Central memory CD8-positive, alpha-beta T cell (primary cell): ENCODE measurements around the gene EXOC4.

Source experiments
- ATAC-seq: fragments of 150-1000 bp; cut with Tn5 transposase; replicated peaks from 2 replicates; pipeline ENCODE4 v1.10.0; 2022; ENCODE audit warnings: mild to moderate bottlenecking, moderate FRiP score, moderate number of reproducible peaks; ENCODE audit not compliant: poor library complexity, severe bottlenecking; ENCODE audit errors: extremely low read depth
- DNase-seq, 2 donors: peaks; one replicate each; pipeline ENCODE4 v3.0.0; 2021; ENCODE audit warnings: low spot score in 2 of 2
- H3K27ac Mint-ChIP-seq: one replicate; pipeline ENCODE4 v1.8.0; 2022; ENCODE audit warnings: low read depth, mild to moderate bottlenecking, moderate library complexity, mixed read lengths
- H3K27me3 Mint-ChIP-seq: one replicate; pipeline ENCODE4 v1.8.0; 2022; ENCODE audit warnings: mixed read lengths
- H3K36me3 Mint-ChIP-seq: one replicate; pipeline ENCODE4 v1.8.0; 2022; ENCODE audit warnings: mild to moderate bottlenecking, moderate library complexity, mixed read lengths; ENCODE audit not compliant: insufficient read depth
- H3K4me1 Mint-ChIP-seq: one replicate; pipeline ENCODE4 v1.8.0; 2022; ENCODE audit warnings: mixed read lengths
- H3K4me3 Mint-ChIP-seq: one replicate; pipeline ENCODE4 v1.8.0; 2022; ENCODE audit warnings: mild to moderate bottlenecking, moderate library complexity, mixed read lengths
- H3K9me3 Mint-ChIP-seq: one replicate; pipeline ENCODE4 v1.8.0; 2022; ENCODE audit warnings: mixed read lengths

Gene EXOC4

DNA sequence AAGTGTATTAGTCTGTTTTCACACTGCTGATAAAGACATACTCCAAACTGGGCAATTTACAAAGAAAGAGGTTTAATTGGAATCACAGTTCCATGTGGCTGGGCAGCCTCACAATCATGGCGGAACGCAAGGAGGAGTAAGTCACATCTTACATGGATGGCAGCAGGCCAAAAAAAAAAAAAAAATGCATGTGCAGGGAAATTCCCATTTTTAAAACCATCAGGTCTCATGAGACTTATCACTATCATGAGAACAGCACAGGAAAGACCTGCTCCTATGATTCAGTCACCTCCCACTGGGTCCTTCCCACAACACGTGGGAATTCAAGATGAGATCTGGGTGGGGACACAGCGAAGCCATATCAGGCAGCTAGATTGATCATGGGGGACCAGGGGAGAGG, 136.8 kb downstream of the EXOC4 start:
- DNase-seq (no peak), ATAC-seq (no peak)
- peaks cover 2% of the 10 kb centered on the region for H3K36me3 Mint-ChIP-seq
- peak overlapping the region; percentile 26 for H3K27ac Mint-ChIP-seq
- no peak overlapping the region for H3K4me3 Mint-ChIP-seq
- H3K9me3 Mint-ChIP-seq: no peaks in the 10 kb centered on the region
- peaks cover 42% of the 10 kb centered on the region for H3K4me1 Mint-ChIP-seq
- no peaks in the 10 kb centered on the region for H3K27me3 Mint-ChIP-seq

GRCh38 chr7:133391206-133391605, 138.3 kb downstream of the EXOC4 start:
- DNase-seq (no peak), ATAC-seq (no peak)
- Mint-ChIP-seq H3K4me3 (no peak overlapping the region), H3K4me1 (peaks cover 37% of the 10 kb centered on the region), H3K36me3 (peaks cover 3% of the 10 kb centered on the region), H3K27me3 (no peaks in the 10 kb centered on the region), H3K9me3 (no peaks in the 10 kb centered on the region), H3K27ac (no peak overlapping the region)

DNA sequence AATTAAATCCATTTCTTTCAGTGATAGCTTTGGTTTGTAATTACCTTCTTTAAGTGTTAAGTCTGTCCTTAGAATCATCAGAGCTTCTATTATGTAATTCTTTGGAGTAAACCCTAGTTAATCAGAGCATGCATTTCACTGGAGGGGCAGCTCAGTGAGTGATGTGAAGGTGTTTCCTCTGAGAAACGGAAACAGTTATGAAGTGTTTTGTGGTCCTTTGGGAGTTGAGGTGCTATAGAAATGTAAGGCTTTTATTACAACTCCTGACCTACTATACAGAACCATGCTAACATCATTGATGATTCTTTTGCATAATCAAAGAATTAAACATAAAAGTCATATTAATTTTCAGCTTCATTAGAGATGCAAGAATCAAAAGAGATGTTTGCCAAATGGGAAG, 141.5 kb downstream of the EXOC4 start:
- H3K4me3 Mint-ChIP-seq: no peak overlapping the region
- H3K4me1 Mint-ChIP-seq: peaks cover 19% of the 10 kb centered on the region
- no peak overlapping the region for H3K27ac Mint-ChIP-seq
- H3K9me3 Mint-ChIP-seq: no peaks in the 10 kb centered on the region
- DNase-seq: no peak
- ATAC-seq: no peak
- no peaks in the 10 kb centered on the region for H3K27me3 Mint-ChIP-seq
- H3K36me3 Mint-ChIP-seq: peaks cover 3% of the 10 kb centered on the region

DNA sequence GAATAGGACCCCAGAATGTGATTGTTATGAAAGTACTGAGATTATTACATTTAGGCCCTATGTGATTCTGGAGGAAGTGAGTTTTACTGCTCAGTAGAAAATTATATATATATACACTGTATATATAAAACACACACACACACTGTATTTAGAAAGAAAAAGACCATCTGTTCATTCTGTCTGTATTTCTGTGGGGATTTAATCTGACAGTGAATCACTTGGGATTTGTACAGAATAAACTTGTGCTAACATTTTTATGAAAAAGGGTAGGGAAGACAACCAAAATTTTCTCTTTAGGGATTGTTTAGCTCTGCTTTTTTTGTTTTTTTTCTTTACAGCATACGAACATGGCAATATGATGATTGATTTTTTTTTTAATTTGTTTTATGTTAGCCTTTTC, 142.7 kb downstream of the EXOC4 start:
- Mint-ChIP-seq H3K36me3 (peaks cover 3% of the 10 kb centered on the region), H3K9me3 (no peaks in the 10 kb centered on the region), H3K27me3 (no peaks in the 10 kb centered on the region), H3K4me3 (no peak overlapping the region), H3K27ac (no peak overlapping the region), H3K4me1 (peaks cover 16% of the 10 kb centered on the region)
- ATAC-seq (no peak), DNase-seq (no peak)

GRCh38 chr7:133398506-133398905, 145.6 kb downstream of the EXOC4 start:
- Mint-ChIP-seq H3K9me3 (no peaks in the 10 kb centered on the region), H3K4me3 (no peak overlapping the region), H3K27me3 (no peaks in the 10 kb centered on the region), H3K4me1 (peaks cover 19% of the 10 kb centered on the region), H3K36me3 (peaks cover 3% of the 10 kb centered on the region), H3K27ac (no peak overlapping the region)
- no peak for ATAC-seq
- DNase-seq: no peak

DNA sequence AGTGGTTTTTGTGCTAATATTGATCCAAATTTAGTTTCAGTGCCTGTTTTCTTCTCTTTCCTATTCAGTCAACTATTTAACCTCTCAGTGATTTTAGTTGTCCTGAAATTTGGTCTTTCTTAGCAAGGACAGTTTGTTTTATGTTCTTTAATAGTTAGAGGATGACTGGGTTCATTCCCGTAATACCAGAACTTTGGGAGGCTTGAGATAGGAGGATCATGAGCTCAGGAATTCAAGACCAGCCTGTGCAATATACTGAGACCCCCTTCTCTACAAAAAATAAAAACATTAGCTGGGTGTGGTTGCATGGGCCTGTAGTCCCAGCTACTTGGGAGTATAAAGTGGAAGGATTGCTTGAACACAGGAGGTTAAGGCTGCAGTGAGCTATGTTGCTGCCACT, 148.3 kb downstream of the EXOC4 start:
- no peak overlapping the region for H3K27ac Mint-ChIP-seq
- H3K9me3 Mint-ChIP-seq: no peaks in the 10 kb centered on the region
- no peak for ATAC-seq
- no peak overlapping the region for H3K4me3 Mint-ChIP-seq
- H3K4me1 Mint-ChIP-seq: peaks cover 13% of the 10 kb centered on the region
- no peaks in the 10 kb centered on the region for H3K36me3 Mint-ChIP-seq
- no peak for DNase-seq
- no peaks in the 10 kb centered on the region for H3K27me3 Mint-ChIP-seq

GRCh38 chr7:133408212-133408611, 155.3 kb downstream of the EXOC4 start:
- no peaks in the 10 kb centered on the region for H3K27me3 Mint-ChIP-seq
- H3K9me3 Mint-ChIP-seq: no peaks in the 10 kb centered on the region
- no peak overlapping the region for H3K4me3 Mint-ChIP-seq
- no peak for DNase-seq
- no peak overlapping the region for H3K27ac Mint-ChIP-seq
- H3K4me1 Mint-ChIP-seq: peaks cover 10% of the 10 kb centered on the region
- peaks cover 1% of the 10 kb centered on the region for H3K36me3 Mint-ChIP-seq
- ATAC-seq: no peak

GRCh38 chr7:133409421-133409820, 156.5 kb downstream of the EXOC4 start:
- DNase-seq (no peak), ATAC-seq (no peak)
- no peak overlapping the region for H3K27ac Mint-ChIP-seq
- H3K36me3 Mint-ChIP-seq: peaks cover 1% of the 10 kb centered on the region
- H3K4me1 Mint-ChIP-seq: peaks cover 10% of the 10 kb centered on the region
- no peaks in the 10 kb centered on the region for H3K27me3 Mint-ChIP-seq
- H3K9me3 Mint-ChIP-seq: no peaks in the 10 kb centered on the region
- no peak overlapping the region for H3K4me3 Mint-ChIP-seq

- ATAC-seq (no peak), DNase-seq (no peak)
- Mint-ChIP-seq H3K4me1 (peaks cover 10% of the 10 kb centered on the region), H3K27me3 (no peaks in the 10 kb centered on the region), H3K36me3 (peaks cover 1% of the 10 kb centered on the region), H3K27ac (no peak overlapping the region), H3K4me3 (no peak overlapping the region), H3K9me3 (no peaks in the 10 kb centered on the region)
Measured at GRCh38 chr7:133409966-133410365, 157.1 kb downstream of the EXOC4 start.

DNA sequence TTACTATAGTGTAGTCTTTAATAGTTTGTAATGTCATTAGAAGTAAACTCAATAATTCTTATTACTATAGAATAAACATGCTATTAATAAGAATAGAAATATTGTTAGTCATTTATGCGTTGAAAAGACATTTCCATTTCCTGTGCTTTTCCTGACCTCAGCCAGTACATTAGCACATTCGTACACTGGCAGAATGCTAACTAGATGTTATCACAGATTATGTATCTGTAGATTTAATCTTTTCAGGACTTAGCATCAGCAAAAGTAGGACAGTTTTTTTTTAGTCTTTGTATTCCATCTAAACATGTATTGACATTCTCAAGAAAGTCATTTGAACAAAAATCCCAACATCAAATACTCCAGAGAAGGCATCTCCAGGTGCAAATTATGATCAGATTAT, 158.5 kb downstream of the EXOC4 start:
- no peak overlapping the region for H3K4me3 Mint-ChIP-seq

GRCh38 chr7:133412942-133413341, 160.1 kb downstream of the EXOC4 start:
- H3K27me3 Mint-ChIP-seq: no peaks in the 10 kb centered on the region
- H3K36me3 Mint-ChIP-seq: peaks cover 1% of the 10 kb centered on the region
- ATAC-seq: no peak
- no peak overlapping the region for H3K4me3 Mint-ChIP-seq
- H3K4me1 Mint-ChIP-seq: peaks cover 18% of the 10 kb centered on the region
- no peak for DNase-seq
- H3K9me3 Mint-ChIP-seq: no peaks in the 10 kb centered on the region
- no peak overlapping the region for H3K27ac Mint-ChIP-seq

More for the DNA sequence above, 158.5 kb downstream of the EXOC4 start:
- ATAC-seq (no peak), DNase-seq (no peak)
- Mint-ChIP-seq H3K27ac (no peak overlapping the region), H3K4me1 (peaks cover 11% of the 10 kb centered on the region), H3K9me3 (no peaks in the 10 kb centered on the region), H3K27me3 (no peaks in the 10 kb centered on the region), H3K36me3 (peaks cover 1% of the 10 kb centered on the region)

DNA sequence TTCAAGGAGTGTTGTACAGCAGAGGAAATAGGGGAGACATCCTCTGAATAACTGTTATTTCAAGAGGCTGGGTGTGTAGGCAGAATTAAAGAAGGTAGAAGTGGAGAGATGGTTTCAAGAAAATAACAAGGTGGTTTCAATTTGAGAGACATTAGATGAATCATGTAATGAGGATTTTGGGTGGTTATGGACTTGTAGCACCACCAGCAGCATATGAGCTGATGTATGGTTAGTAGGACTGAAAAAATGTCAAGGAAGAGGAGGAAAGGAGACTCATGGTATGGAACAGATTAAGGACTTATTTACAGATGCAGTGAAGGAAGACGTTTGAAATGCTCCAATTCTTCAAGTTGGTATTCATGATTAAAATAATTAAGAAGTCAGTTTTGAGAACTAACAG, 166.2 kb downstream of the EXOC4 start:
- no peak for DNase-seq
- no peak overlapping the region for H3K4me3 Mint-ChIP-seq
- no peak overlapping the region for H3K27ac Mint-ChIP-seq
- H3K9me3 Mint-ChIP-seq: no peaks in the 10 kb centered on the region
- H3K27me3 Mint-ChIP-seq: no peaks in the 10 kb centered on the region
- ATAC-seq: no peak
- no peaks in the 10 kb centered on the region for H3K36me3 Mint-ChIP-seq
- H3K4me1 Mint-ChIP-seq: peaks cover 19% of the 10 kb centered on the region

- DNase-seq (no peak), ATAC-seq (no peak)
- H3K36me3 Mint-ChIP-seq: no peaks in the 10 kb centered on the region
- peaks cover 5% of the 10 kb centered on the region for H3K9me3 Mint-ChIP-seq
- H3K27me3 Mint-ChIP-seq: no peaks in the 10 kb centered on the region
- no peak overlapping the region for H3K4me3 Mint-ChIP-seq
- no peak overlapping the region for H3K27ac Mint-ChIP-seq
- peaks cover 35% of the 10 kb centered on the region for H3K4me1 Mint-ChIP-seq
Measured at GRCh38 chr7:133423618-133424017, 170.7 kb downstream of the EXOC4 start.

- Mint-ChIP-seq H3K27ac (no peak overlapping the region), H3K36me3 (peaks cover 2% of the 10 kb centered on the region), H3K27me3 (no peaks in the 10 kb centered on the region), H3K4me3 (no peak overlapping the region), H3K9me3 (peaks cover 5% of the 10 kb centered on the region), H3K4me1 (peaks cover 37% of the 10 kb centered on the region)
- no peak for ATAC-seq
- no peak for DNase-seq
Measured at GRCh38 chr7:133428326-133428725, 175.4 kb downstream of the EXOC4 start.
